BLaER1 (cell line): Measurements from ENCODE around the gene MYADML2.

Source experiments
- H3K27ac ChIP-seq: shearing (Covaris generic); formaldehyde crosslinking; 2 replicates; pipeline ENCODE4 v1.8.1; 2022
- H3K27me3 ChIP-seq: shearing (Covaris generic); formaldehyde crosslinking; 2 replicates; pipeline ENCODE4 v1.8.1; 2022
- H3K36me3 ChIP-seq: shearing (Covaris generic); formaldehyde crosslinking; 2 replicates; pipeline ENCODE4 v1.8.1; 2022
- H3K4me1 ChIP-seq: shearing (Covaris generic); formaldehyde crosslinking; 2 replicates; pipeline ENCODE4 v1.8.1; 2022
- H3K4me2 ChIP-seq: shearing (Covaris generic); formaldehyde crosslinking; 2 replicates; pipeline ENCODE4 v1.8.1; 2022
- H3K4me3 ChIP-seq: shearing (Covaris generic); formaldehyde crosslinking; 2 replicates; pipeline ENCODE4 v1.8.1; 2022
- H3K9ac ChIP-seq: shearing (Covaris generic); formaldehyde crosslinking; 2 replicates; pipeline ENCODE4 v1.8.1; 2022
- H3K9me3 ChIP-seq: shearing (Covaris generic); formaldehyde crosslinking; 2 replicates; pipeline ENCODE4 v1.8.1; 2022
- H4K20me1 ChIP-seq: shearing (Covaris generic); formaldehyde crosslinking; 2 replicates; pipeline ENCODE4 v1.8.1; 2022
- Cebpa-rat ChIP-seq: shearing (Covaris generic); IDR thresholded peaks from 2 replicates; pipeline ENCODE4 v1.8.1; 2022

Gene MYADML2

GRCh38 chr17:81980122-81980521 lies 33.1 kb upstream of the MYADML2 start:
- H3K4me2 ChIP-seq = peak overlapping the region; percentile 68
- H3K4me1 ChIP-seq = peaks cover 72% of the 10 kb centered on the region
- H3K27ac ChIP-seq = no peak overlapping the region
- H3K27me3 ChIP-seq = peaks cover 44% of the 10 kb centered on the region
- H4K20me1 ChIP-seq = peaks cover 59% of the 10 kb centered on the region
- no peak for TF ChIP-seq Cebpa-rat
- H3K36me3 ChIP-seq = peaks cover 19% of the 10 kb centered on the region
- no peak overlapping the region for H3K9ac ChIP-seq
- no peak overlapping the region for H3K4me3 ChIP-seq
- H3K9me3 ChIP-seq = no peaks in the 10 kb centered on the region

GRCh38 chr17:81978524-81979298 lies 31.7 kb upstream of the MYADML2 start:
- Histone ChIP-seq H3K9ac (no peak overlapping the region), H3K9me3 (peaks cover 5% of the 10 kb centered on the region), H3K4me1 (peaks cover 65% of the 10 kb centered on the region), H3K27ac (no peak overlapping the region), H3K4me3 (peak overlapping the region; percentile 81; the same call in 1 of the 2 replicates), H3K27me3 (peaks cover 44% of the 10 kb centered on the region), H3K36me3 (peaks cover 5% of the 10 kb centered on the region; the same call in 1 of the 2 replicates), H4K20me1 (peaks cover 55% of the 10 kb centered on the region), H3K4me2 (peak overlapping the region; percentile 99)
- no peak for TF ChIP-seq Cebpa-rat

GRCh38 chr17:81977211-81977808 lies 30.3 kb upstream of the MYADML2 start, which contains the start of gene ASPSCR1:
Gene ASPSCR1, plus strand, starts transcription at chr17:81977629. Its CDS starts 18 bp downstream, at chr17:81977647.
- H3K4me2 ChIP-seq = peak within 1 kb of the TSS; percentile 99
- peaks cover 34% of the 10 kb centered on the region for H3K27me3 ChIP-seq
- no peak for TF ChIP-seq Cebpa-rat
- peak within 1 kb of the TSS; percentile 98 for H3K27ac ChIP-seq
- H3K4me3 ChIP-seq = peak within 1 kb of the TSS; percentile 81
- H4K20me1 ChIP-seq = peaks cover 43% of the 10 kb centered on the region
- peaks cover 51% of the 10 kb centered on the region for H3K4me1 ChIP-seq
- H3K36me3 ChIP-seq = 0 out of 2 replicates have a peak, but pooled peaks cover 4% of the 10 kb centered on the region
- H3K9me3 ChIP-seq = peaks cover 17% of the 10 kb centered on the region
- H3K9ac ChIP-seq = peak within 1 kb of the TSS; percentile 94

GRCh38 chr17:81976332-81977210 lies 29.5 kb upstream of the MYADML2 start:
- Histone ChIP-seq H3K4me2 (peak overlapping the region; percentile 99), H4K20me1 (peaks cover 36% of the 10 kb centered on the region), H3K9me3 (peaks cover 17% of the 10 kb centered on the region), H3K4me3 (peak overlapping the region; percentile 81), H3K9ac (peak overlapping the region; percentile 94), H3K27me3 (peaks cover 27% of the 10 kb centered on the region), H3K27ac (peak overlapping the region; percentile 98), H3K4me1 (peaks cover 44% of the 10 kb centered on the region), H3K36me3 (0 out of 2 replicates have a peak, but pooled peaks cover 4% of the 10 kb centered on the region)
- no peak for TF ChIP-seq Cebpa-rat

- peaks cover 17% of the 10 kb centered on the region for H3K9me3 ChIP-seq
- peaks cover under 1% of the 10 kb centered on the region for H3K27me3 ChIP-seq
- peaks cover 32% of the 10 kb centered on the region for H3K4me1 ChIP-seq
- peaks cover 5% of the 10 kb centered on the region for H4K20me1 ChIP-seq
- H3K4me2 ChIP-seq = no peak overlapping the region
- no peaks in the 10 kb centered on the region for H3K36me3 ChIP-seq
- H3K4me3 ChIP-seq = no peak overlapping the region
- TF ChIP-seq Cebpa-rat = no peak
- no peak overlapping the region for H3K27ac ChIP-seq
- H3K9ac ChIP-seq = no peak overlapping the region
Observed at GRCh38 chr17:81973432-81973831, 26.4 kb upstream of the MYADML2 start.

GRCh38 chr17:81968850-81969812 lies 22.1 kb upstream of the MYADML2 start:
- Histone ChIP-seq H3K27me3 (peaks cover 34% of the 10 kb centered on the region), H3K4me2 (peak overlapping the region; percentile 100), H3K36me3 (no peaks in the 10 kb centered on the region), H3K4me1 (peaks cover 45% of the 10 kb centered on the region), H4K20me1 (peaks cover 2% of the 10 kb centered on the region; the same call in 1 of the 2 replicates), H3K4me3 (no peak overlapping the region), H3K9ac (no peak overlapping the region), H3K9me3 (peaks cover 16% of the 10 kb centered on the region), H3K27ac (no peak overlapping the region)
- no peak for TF ChIP-seq Cebpa-rat

GRCh38 chr17:81968396-81968745 lies 21.3 kb upstream of the MYADML2 start:
- peak overlapping the region; percentile 100 for H3K4me2 ChIP-seq
- no peak overlapping the region for H3K9ac ChIP-seq
- peaks cover 4% of the 10 kb centered on the region; the same call in 1 of the 2 replicates for H4K20me1 ChIP-seq
- H3K4me1 ChIP-seq = peaks cover 45% of the 10 kb centered on the region
- peaks cover 41% of the 10 kb centered on the region for H3K27me3 ChIP-seq
- peaks cover 8% of the 10 kb centered on the region for H3K9me3 ChIP-seq
- H3K36me3 ChIP-seq = no peaks in the 10 kb centered on the region
- no peak for TF ChIP-seq Cebpa-rat
- H3K27ac ChIP-seq = no peak overlapping the region
- H3K4me3 ChIP-seq = no peak overlapping the region

- Histone ChIP-seq H3K27me3 (peaks cover 47% of the 10 kb centered on the region), H4K20me1 (peaks cover 4% of the 10 kb centered on the region; the same call in 1 of the 2 replicates), H3K27ac (peak overlapping the region; percentile 82), H3K36me3 (no peaks in the 10 kb centered on the region), H3K9ac (peak overlapping the region; percentile 65), H3K4me1 (peaks cover 45% of the 10 kb centered on the region), H3K4me2 (peak overlapping the region; percentile 100), H3K4me3 (peak overlapping the region; percentile 59), H3K9me3 (peaks cover 3% of the 10 kb centered on the region; the same call in 1 of the 2 replicates)
- TF ChIP-seq Cebpa-rat = no peak
Observed at GRCh38 chr17:81967533-81968395, 20.7 kb upstream of the MYADML2 start.
